GM12873 (cell line): Measurements from ENCODE around the gene TMA7.

ENCODE experiments used
- TF ChIP-seq, protein P1 (sequence below): IDR thresholded peaks from 2 replicates; pipeline ENCODE4 v1.5.1; 2012; ENCODE audit warnings: low read depth, mild to moderate bottlenecking, moderate library complexity, low read length, control low read depth; ENCODE audit not compliant: insufficient read depth; ENCODE audit errors: missing control alignments

The TMA7 gene

DNA sequence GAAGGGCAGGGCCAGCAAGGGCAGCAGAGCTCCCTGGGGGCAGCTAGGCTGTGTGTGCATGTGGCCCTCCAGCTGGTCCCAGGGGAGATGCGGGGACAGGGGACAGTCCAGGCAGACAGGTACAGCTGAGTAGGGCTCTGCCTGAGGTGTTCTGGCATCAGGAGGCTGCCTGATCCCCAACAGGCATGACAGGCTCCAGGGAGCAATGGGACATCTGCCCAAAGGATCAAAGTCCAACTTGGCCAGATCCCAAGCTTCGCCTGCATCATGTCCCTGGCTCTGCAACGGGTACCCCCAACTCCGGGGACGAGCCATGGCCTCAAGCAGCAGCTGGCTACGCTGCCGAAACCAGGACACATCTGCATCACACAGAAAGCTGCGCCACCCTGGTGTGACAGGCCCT, 28.3 kb downstream of the TMA7 start:
- TF ChIP-seq, protein P1, sequence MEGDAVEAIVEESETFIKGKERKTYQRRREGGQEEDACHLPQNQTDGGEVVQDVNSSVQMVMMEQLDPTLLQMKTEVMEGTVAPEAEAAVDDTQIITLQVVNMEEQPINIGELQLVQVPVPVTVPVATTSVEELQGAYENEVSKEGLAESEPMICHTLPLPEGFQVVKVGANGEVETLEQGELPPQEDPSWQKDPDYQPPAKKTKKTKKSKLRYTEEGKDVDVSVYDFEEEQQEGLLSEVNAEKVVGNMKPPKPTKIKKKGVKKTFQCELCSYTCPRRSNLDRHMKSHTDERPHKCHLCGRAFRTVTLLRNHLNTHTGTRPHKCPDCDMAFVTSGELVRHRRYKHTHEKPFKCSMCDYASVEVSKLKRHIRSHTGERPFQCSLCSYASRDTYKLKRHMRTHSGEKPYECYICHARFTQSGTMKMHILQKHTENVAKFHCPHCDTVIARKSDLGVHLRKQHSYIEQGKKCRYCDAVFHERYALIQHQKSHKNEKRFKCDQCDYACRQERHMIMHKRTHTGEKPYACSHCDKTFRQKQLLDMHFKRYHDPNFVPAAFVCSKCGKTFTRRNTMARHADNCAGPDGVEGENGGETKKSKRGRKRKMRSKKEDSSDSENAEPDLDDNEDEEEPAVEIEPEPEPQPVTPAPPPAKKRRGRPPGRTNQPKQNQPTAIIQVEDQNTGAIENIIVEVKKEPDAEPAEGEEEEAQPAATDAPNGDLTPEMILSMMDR: no peak

DNA sequence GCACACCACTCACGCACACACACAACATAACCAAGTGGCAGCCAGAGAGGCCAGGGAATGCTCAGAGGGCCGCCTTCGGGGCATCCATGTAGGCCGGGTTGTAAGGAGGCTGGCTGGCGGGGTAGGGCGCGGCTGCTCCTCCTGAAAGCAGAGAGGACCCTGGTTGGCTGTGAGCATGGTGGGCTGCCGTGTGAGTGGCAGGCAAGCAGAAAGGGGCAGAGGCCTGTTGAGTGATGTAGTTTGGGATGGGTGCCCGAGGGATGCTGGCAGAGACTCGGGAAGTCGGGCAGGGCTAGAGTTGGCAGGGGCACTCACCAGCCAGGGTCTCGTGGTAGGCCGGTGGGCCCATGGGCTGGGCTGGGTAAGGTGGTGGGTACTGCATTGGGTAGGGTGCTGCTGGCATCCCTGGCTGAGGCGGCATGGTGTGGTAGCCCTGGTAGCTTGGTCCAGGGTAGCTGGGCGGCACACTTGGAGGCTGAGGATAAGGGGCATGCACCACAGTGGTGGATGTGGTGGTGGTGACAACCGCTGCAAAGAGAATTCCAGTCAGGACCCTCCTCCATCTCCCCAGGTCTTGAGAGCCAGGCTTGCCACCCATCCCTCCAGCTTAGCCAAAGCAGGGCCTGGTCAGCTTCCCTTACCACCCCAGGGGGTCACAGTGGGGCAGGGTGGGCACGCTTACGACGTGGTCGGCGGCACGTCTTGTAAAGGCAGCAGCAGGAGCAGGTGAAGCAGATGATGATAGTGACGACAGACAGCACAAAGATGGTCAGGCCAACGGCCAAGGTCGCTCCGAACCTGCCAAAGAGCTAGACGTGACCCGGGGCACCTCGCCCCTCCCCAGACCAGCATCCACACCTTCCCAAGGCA, 29.2 kb downstream of the TMA7 start:
- TF ChIP-seq, protein P1: no peak

DNA sequence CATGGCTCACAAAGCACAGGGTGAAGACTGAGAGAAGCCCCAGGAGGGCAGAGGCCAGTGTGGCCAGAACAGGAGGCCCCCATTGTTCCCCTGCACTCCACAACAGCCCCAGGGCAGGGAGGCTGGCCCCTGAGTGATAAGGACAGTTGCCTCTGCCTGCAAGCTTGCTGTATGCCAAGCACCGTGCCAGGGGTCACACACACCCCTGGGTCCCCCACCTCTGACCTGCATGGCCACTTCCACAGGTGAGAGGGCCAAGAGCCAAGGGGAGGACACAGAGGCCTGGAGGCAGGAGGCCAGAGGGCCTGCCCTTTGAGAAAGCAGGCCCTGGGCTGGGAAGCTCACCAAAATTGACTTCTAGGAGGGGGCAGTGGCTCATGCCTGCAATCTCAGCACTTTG, 30.2 kb downstream of the TMA7 start:
- TF ChIP-seq, protein P1: no peak

DNA sequence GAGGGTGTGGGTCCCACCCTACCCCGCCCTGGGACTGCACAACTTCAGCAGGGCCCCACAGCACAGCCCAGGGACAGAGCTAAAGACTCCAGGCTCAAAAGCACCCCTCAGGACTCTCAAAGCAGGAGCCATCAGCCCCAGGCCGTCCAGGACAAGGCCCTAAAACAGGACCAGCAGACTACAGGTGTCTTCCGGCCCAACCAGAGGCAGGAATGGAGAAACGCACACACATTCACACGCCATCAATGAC, 32.5 kb downstream of the TMA7 start:
- TF ChIP-seq, protein P1: no peak

DNA sequence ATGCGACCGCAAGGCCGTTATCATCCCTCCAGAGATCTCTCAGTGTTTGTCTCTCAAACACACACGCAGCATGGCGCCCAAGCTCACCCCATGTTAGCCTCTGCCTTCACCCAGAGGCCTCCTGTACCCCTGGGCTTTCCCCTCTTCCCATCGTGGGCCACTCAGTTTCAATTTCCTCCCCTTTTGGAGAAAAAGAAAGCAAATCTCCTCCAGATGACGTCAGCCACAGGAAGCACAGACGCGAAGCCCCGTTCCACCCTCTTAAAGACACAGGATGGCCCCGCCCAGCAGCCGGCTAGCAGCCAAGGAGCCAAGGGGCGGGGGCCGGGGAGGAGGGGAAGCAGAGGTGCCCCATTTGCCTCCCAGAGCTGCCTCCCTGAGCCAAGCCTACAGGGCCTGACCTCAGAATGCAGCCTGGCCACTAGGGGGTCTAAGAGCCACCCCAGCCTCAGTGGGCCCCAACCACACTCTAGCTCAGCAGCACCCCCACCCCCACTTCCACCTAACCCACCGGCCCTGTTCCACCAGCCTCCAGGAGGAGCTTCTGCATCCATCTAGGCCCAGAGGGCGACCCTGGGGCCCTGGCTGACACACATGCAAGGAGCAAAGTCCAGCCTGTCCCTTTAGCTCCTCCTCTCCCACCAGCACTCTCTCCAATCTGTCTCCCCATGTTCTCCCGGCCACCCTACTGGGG, 33.0 kb downstream of the TMA7 start:
- TF ChIP-seq, protein P1: peak; percentile 70

DNA sequence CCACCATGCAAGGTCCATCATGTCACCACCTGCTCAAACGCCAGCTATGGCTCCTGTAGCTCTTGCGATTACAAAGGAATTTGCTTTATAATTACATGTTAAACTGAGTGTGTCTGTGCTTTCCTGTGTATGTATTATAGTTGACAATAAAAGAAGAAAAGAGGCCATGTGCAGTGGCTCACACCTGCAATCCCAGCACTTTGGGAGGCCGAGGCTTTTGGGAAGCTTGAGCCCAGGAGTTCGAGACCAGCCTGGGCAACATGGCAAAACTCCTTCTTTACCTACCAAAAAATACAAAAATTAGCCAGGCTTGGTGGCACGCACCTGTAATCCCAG, 33.5 kb downstream of the TMA7 start:
- TF ChIP-seq, protein P1: no peak

DNA sequence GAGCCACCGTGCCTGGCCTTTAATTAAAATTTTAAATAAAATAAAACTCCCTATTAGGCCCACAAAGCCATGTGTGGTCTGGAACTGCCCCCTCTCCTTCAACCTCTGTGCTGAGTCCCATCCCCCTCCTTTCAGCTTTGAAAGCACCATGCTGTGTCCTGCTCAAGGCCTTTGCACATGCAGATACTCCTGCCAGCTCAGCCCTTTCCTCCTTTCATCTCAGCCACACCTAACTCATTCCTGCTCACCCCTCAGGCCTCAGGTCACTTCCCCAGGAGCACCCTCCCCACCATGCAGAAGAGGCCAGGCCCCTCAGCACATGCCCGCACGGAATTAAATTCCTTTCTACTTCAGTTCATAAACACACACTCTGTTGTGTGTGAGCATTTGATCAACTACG, 34.6 kb downstream of the TMA7 start:
- TF ChIP-seq, protein P1: no peak
